ENCODE measurements around the gene PHLDA1.

The PHLDA1 gene

DNA sequence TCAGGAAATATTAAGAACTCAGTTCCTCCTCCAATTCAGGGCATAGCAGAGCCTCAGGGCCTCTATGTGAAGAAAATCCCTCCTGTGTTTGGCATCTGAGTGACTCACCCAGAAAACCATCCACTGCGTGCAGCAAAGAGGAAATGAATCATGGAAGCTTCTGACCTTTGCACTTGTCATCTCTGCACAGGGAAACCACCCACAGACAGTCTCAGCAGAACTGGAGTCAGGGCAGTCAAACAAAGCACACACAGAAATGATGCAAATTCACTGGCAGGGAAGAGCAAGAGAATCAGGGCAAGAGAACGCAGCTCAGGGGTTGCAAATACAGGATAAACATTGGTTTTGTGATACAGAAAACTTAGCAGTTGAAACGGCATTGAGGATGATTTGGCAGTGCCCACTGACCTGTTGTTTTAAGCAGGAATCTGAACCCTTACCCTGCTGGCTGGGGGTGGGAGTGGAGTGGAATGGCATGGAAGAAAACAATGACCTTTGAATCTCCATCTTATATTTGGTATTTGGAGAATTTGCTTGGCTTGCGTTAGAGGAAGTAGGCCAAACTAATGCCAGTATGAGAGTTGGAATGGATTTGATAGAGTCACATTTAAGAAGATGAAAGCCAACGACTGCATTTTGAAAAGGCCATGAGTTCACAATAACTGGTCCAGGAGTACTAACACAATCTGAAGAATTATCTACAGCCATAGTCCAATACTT is 53.5 kb downstream of the PHLDA1 start:
- no peak overlapping the region for H3K4me3 ChIP-seq (ENCODE audit: insufficient read depth, low read depth, low read length)

DNA sequence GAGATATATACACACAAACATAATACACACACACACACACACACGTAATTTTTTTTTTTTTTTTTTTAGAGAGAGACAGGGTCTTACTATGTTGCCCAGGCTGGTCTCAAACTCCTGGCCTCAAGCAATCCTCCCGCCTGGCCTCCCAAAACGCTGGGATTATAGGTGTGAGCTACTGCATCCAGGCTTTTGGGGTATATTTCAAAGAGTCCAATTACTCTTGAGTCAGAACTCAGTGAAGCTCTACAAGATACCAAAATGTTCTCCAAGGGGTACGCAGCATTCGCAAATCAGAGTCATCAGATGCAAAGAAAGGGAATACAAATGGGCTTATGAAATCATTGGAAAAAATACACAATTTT is 54.0 kb downstream of the PHLDA1 start:
- no peak overlapping the region for H3K27ac ChIP-seq (ENCODE audit: insufficient read depth, low read depth, low read length, poor library complexity, severe bottlenecking)
- H3K4me3 ChIP-seq (ENCODE audit: insufficient read depth, low read depth, low read length): no peak overlapping the region
- 76 to 85% methylated on average over 4 to 5 of the region's 5 CpGs for WGBS, 2 experiments
- no peaks in the 10 kb centered on the region for H3K27me3 ChIP-seq (ENCODE audit: control insufficient read depth, insufficient read depth, low read length, poor library complexity, severe bottlenecking)
- no peaks in the 10 kb centered on the region for H3K9me3 ChIP-seq (ENCODE audit: control insufficient read depth, low read length)
- peaks cover 8% of the 10 kb centered on the region for H3K4me1 ChIP-seq (ENCODE audit: control insufficient read depth, insufficient read depth, low read length)
- no peaks in the 10 kb centered on the region for H3K36me3 ChIP-seq (ENCODE audit: control insufficient read depth, insufficient read depth, low read length)

More for the DNA sequence above, 53.5 kb downstream of the PHLDA1 start:
- H3K9me3 ChIP-seq (ENCODE audit: control insufficient read depth, low read length): no peaks in the 10 kb centered on the region
- H3K36me3 ChIP-seq (ENCODE audit: control insufficient read depth, insufficient read depth, low read length): no peaks in the 10 kb centered on the region
- H3K4me1 ChIP-seq (ENCODE audit: control insufficient read depth, insufficient read depth, low read length): peaks cover 8% of the 10 kb centered on the region
- peak overlapping the region; percentile 19 for H3K27ac ChIP-seq (ENCODE audit: insufficient read depth, low read depth, low read length, poor library complexity, severe bottlenecking)
- 58 to 63% methylated on average over 5 of the region's 5 CpGs for WGBS, 2 experiments
- no peaks in the 10 kb centered on the region for H3K27me3 ChIP-seq (ENCODE audit: control insufficient read depth, insufficient read depth, low read length, poor library complexity, severe bottlenecking)

DNA sequence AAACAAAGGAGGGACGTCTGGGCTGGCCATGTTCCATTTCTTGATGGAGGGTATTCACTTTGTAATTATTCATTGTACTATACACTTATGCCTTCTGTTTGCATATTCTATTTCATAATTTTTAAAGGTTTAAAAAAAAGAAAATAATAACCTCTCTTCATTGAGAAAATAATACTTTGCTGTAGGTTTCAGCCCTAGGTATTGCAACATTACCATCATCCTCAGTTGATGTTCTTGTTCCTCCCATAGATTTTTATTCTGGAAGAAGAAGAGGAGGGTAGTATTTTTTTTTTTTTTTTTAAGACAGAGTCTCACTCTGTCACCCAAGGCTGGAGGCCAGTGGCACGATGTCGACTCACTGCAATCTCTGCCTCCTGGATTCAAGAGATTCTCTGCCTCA is 54.7 kb downstream of the PHLDA1 start:
- no peak overlapping the region for H3K4me3 ChIP-seq (ENCODE audit: insufficient read depth, low read depth, low read length)
- H3K4me1 ChIP-seq (ENCODE audit: control insufficient read depth, insufficient read depth, low read length): peaks cover 8% of the 10 kb centered on the region
- 87 to 96% methylated on average over 2 to 3 of the region's 3 CpGs for WGBS, 2 experiments
- no peaks in the 10 kb centered on the region for H3K27me3 ChIP-seq (ENCODE audit: control insufficient read depth, insufficient read depth, low read length, poor library complexity, severe bottlenecking)
- no peaks in the 10 kb centered on the region for H3K36me3 ChIP-seq (ENCODE audit: control insufficient read depth, insufficient read depth, low read length)
- H3K27ac ChIP-seq (ENCODE audit: insufficient read depth, low read depth, low read length, poor library complexity, severe bottlenecking): no peak overlapping the region
- H3K9me3 ChIP-seq (ENCODE audit: control insufficient read depth, low read length): no peaks in the 10 kb centered on the region

DNA sequence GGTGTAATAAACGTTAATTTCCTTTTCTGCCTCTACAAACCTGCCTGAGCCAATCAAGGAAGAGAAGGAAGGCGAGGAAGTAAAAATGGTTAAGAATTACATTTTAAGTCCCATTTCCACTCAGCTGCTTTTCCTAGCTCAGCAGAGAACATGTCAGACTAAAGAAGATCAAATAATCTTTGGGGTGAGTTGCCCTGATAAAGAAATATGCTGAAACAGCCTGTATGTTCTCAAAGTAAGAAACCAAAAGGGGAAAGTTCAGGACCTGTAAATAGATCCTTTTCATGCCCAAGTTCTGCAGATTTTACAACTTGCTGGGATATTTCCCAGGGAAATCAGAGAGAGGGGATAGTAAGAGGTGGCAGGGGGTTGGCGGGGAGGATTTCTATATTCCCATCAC is 55.5 kb downstream of the PHLDA1 start:
- Histone ChIP-seq H3K27me3 (ENCODE audit: control insufficient read depth, insufficient read depth, low read length, poor library complexity, severe bottlenecking) (no peaks in the 10 kb centered on the region), H3K9me3 (ENCODE audit: control insufficient read depth, low read length) (no peaks in the 10 kb centered on the region), H3K36me3 (ENCODE audit: control insufficient read depth, insufficient read depth, low read length) (no peaks in the 10 kb centered on the region), H3K27ac (ENCODE audit: insufficient read depth, low read depth, low read length, poor library complexity, severe bottlenecking) (no peak overlapping the region), H3K4me3 (ENCODE audit: insufficient read depth, low read depth, low read length) (no peak overlapping the region), H3K4me1 (ENCODE audit: control insufficient read depth, insufficient read depth, low read length) (peaks cover 8% of the 10 kb centered on the region)
- 88 to 98% methylated on average over 2 to 3 of the region's 3 CpGs for WGBS, 2 experiments

DNA sequence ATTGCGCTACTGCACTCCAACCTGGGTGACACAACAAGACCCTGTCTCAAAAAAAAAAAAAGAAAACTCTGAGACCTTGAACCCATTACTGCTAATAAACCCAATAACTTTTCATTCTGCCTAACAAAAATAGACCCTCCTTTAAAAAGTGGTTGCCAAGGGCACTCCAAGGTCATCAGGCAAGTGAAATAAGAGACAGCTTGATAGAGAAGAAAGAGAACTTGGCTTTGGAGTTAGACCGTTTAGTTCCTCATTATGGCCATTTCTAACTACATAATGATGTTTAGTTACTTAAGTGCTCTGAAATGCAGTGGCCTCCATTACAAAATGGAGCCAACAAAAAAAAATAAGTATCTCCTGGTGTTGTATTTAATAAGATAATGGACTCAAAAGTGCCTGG is 55.9 kb downstream of the PHLDA1 start:
- H3K4me1 ChIP-seq (ENCODE audit: control insufficient read depth, insufficient read depth, low read length): peaks cover 8% of the 10 kb centered on the region
- no peaks in the 10 kb centered on the region for H3K36me3 ChIP-seq (ENCODE audit: control insufficient read depth, insufficient read depth, low read length)
- WGBS, 2 experiments: 88 to 94% methylated on average over 2 of the region's 2 CpGs
- H3K9me3 ChIP-seq (ENCODE audit: control insufficient read depth, low read length): no peaks in the 10 kb centered on the region
- H3K27me3 ChIP-seq (ENCODE audit: control insufficient read depth, insufficient read depth, low read length, poor library complexity, severe bottlenecking): no peaks in the 10 kb centered on the region
- H3K27ac ChIP-seq (ENCODE audit: insufficient read depth, low read depth, low read length, poor library complexity, severe bottlenecking): no peak overlapping the region
- H3K4me3 ChIP-seq (ENCODE audit: insufficient read depth, low read depth, low read length): no peak overlapping the region
